ENCODE measurements around the gene SGTA. TPM values are rescaled to one million over a fixed set of nuclear protein-coding genes. Genes with fewer than 3 reads are reported as not detected.

Gene SGTA
- total and polyA plus RNA-seq, 5 donors from 2014 or later, result 28.2 to 35.7 (median 32.1) TPM

DNA sequence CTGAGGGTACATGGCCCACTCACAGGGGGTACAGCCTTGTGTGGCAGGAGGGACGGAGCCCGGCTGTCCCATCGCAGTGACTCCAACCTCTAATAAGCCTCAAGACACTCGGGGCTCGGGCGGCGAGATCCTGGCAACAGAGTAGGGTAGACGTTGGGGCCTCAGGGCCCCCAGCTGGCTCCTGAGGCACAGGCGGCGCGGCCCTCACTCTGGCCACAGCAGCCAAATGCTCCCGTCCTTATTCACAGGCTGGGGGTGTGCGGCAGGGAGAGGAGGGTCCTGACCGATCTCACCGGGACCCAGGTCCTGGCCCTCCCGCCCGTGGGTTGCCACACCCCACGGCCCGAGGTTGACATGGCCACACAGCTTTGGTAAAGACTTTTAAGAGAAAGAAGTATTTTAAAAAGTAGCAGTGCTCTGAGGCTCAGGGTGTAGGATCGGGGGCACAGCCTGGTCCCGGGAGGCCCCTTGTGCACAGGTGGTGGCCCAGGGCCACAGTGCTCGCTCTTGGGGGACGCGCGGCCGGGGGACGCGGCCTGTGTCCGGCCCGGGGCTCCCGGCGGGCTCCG is 50.8 kb downstream of the SGTA start:
- DNase-seq, result no peak
- Histone ChIP-seq H3K4me1 (ENCODE audit: control insufficient read depth, insufficient read depth, low read length, poor library complexity, severe bottlenecking) (no peaks in the 10 kb centered on the region), H3K27ac (ENCODE audit: insufficient read depth, low read length, poor library complexity, severe bottlenecking) (no peak overlapping the region), H3K9me3 (ENCODE audit: control insufficient read depth in 2 of 2, low read length in 2 of 2) (no peaks in the 10 kb centered on the region), H3K4me3 (ENCODE audit: low read depth, low read length) (no peak overlapping the region), H3K27me3 (ENCODE audit: control insufficient read depth, insufficient read depth, low read length) (no peaks in the 10 kb centered on the region), H3K36me3 (ENCODE audit: control insufficient read depth, insufficient read depth, low read length) (peaks cover 18% of the 10 kb centered on the region)
- peaks cover 34% of the 10 kb centered on the region for H3K36me3 Mint-ChIP-seq
- peaks cover 0 to 11% (median 4%) of the 10 kb centered on the region in 4 donors for H3K4me1 Mint-ChIP-seq
- no peak for ATAC-seq (ENCODE audit: low read depth in 2 of 2)
- no peaks in the 10 kb centered on the region for H3K27me3 Mint-ChIP-seq
- H3K4me3 Mint-ChIP-seq, result no peak overlapping the region
- no peaks in the 10 kb centered on the region for H3K9me3 Mint-ChIP-seq
- no peak overlapping the region for H3K27ac Mint-ChIP-seq

DNA sequence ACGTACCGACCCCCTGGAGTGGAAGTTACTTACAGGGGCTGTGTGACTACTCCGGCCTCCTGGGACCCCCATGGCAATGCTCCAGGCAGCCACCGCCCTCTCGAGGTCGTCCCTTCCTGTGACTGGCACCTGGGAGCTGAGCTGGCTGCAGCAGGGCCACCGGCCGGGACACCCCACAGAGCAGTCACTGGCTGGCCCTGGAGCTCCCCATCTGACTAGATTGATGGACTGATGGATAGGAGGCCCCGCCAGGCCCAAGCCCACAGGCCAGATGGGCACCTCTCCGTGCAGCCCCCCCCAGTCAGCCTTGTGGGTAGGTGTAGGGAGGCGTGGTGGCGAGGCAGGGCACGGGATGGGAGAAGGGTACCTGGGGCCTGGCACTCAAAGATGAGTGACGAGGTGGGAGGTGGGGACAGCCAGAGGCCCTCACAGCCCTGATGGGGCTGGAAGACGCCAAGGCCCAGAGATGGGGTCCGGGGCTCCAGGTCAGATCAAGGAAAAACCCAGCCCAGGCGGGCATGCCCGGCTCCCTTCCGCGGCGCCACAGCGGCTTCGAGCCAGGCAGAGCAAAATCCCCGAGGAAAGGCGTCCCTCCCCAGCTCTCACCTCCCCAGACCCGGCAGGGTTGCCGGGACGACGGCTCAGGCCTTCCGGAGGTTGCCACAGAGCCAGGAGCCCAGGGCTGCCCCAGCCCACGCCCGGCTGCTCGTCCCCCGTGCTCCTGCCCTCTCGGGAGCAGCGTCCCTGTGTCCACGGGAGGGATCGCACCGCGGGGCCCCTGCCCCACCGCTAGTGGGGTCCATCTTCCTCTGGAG is 51.7 kb downstream of the SGTA start:
- H3K36me3 ChIP-seq (ENCODE audit: control insufficient read depth, insufficient read depth, low read length), result peaks cover 13% of the 10 kb centered on the region
- H3K27me3 ChIP-seq (ENCODE audit: control insufficient read depth, insufficient read depth, low read length), result no peaks in the 10 kb centered on the region
- H3K27ac Mint-ChIP-seq, result no peak overlapping the region
- no peak overlapping the region for H3K4me3 Mint-ChIP-seq
- peaks cover 26% of the 10 kb centered on the region for H3K36me3 Mint-ChIP-seq
- DNase-seq (no peak), ATAC-seq (ENCODE audit: low read depth in 2 of 2) (no peak)
- peaks cover 0 to 7% (median 4%) of the 10 kb centered on the region in 4 donors for H3K4me1 Mint-ChIP-seq
- no peaks in the 10 kb centered on the region for H3K9me3 Mint-ChIP-seq
- no peak overlapping the region for H3K27ac ChIP-seq (ENCODE audit: insufficient read depth, low read length, poor library complexity, severe bottlenecking)
- H3K9me3 ChIP-seq (ENCODE audit: control insufficient read depth in 2 of 2, low read length in 2 of 2), result no peaks in the 10 kb centered on the region
- no peaks in the 10 kb centered on the region for H3K4me1 ChIP-seq (ENCODE audit: control insufficient read depth, insufficient read depth, low read length, poor library complexity, severe bottlenecking)
- H3K4me3 ChIP-seq (ENCODE audit: low read depth, low read length), result no peak overlapping the region
- peaks cover under 1% of the 10 kb centered on the region for H3K27me3 Mint-ChIP-seq

DNA sequence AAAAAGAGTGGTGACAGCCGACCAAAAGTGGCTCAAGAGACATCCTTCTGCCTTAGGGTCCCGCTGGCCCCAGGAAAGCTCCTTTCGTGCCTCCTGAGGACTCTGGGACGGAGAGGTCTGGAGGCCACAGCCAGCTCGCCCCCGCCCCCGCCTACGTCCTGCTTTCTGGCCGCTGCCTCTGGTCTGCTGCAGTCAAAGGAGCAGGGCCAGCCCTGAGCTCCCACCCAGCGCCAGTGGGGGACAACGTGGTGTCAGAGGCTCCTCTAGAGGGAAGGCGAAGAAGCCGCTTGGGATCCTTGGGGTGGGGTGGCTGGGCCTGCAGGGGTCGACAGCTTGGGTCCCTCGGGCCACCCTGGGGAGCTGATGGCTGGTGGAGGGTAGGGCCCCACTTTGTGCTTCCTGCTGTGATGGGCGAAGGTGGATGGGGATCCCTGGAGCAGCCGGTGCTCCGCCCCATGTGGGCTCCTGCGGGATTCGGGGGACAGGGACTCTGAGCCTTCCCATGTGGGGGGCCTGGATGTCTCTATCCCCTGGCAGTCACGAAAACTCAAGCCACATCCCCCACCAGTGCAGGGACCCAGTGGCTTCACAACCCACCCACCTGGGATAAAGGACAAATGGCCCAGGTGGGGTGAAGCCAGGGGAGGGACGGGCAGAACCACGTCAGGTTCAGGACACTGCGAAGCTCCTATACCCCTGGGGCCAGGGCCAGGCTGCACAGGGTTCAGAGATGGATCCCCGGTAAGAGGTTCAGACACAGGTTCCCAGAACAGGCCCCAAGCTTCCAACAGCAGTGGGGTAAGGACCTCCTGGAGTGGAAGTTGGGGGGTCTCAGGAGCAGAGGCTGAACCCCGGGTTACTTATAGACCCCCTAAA is 52.9 kb downstream of the SGTA start:
- no peak for DNase-seq
- no peak overlapping the region for H3K27ac Mint-ChIP-seq
- H3K9me3 Mint-ChIP-seq, result no peaks in the 10 kb centered on the region
- no peaks in the 10 kb centered on the region for H3K27me3 ChIP-seq (ENCODE audit: control insufficient read depth, insufficient read depth, low read length)
- H3K4me1 ChIP-seq (ENCODE audit: control insufficient read depth, insufficient read depth, low read length, poor library complexity, severe bottlenecking), result no peaks in the 10 kb centered on the region
- ATAC-seq (ENCODE audit: low read depth in 2 of 2), result no peak
- H3K36me3 Mint-ChIP-seq, result peaks cover 15% of the 10 kb centered on the region
- H3K4me1 Mint-ChIP-seq, result peaks cover 0 to 4% (median 4%) of the 10 kb centered on the region in 4 donors
- H3K4me3 Mint-ChIP-seq, result no peak overlapping the region
- H3K27me3 Mint-ChIP-seq, result peaks cover 12% of the 10 kb centered on the region
- H3K36me3 ChIP-seq (ENCODE audit: control insufficient read depth, insufficient read depth, low read length), result peaks cover 7% of the 10 kb centered on the region
- H3K4me3 ChIP-seq (ENCODE audit: low read depth, low read length), result no peak overlapping the region
- H3K9me3 ChIP-seq (ENCODE audit: control insufficient read depth in 2 of 2, low read length in 2 of 2), result no peaks in the 10 kb centered on the region
- no peak overlapping the region for H3K27ac ChIP-seq (ENCODE audit: insufficient read depth, low read length, poor library complexity, severe bottlenecking)

DNA sequence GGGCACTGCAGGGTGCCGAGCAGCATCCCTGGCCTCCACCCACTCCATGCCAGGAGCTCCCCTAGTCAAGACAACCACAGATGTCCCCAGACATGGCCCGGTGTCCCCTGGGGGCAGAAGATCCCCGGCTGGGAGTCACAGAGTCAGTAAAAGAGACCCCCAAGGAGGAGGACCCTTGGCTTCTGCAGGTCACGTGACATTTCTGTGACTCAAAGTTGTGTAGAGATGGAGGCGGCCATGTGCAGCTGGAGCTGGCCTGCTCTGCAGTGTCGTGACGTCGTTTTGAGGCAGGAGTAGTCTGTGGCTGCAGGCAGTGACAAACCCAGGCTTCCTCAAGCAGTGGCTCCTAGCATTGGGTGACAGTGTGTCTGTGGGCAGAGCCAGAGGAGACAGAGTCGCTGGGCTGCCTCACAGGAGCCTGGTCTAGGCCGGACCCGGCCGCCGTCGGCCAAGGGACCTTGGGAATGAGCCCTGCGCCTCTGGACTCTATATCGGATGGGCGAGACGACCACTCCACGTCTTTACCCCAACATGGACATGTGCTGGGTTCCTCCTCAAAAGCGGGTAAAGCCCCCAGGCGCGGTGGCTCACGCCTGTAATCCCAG is 54.2 kb downstream of the SGTA start:
- no peak overlapping the region for H3K4me3 Mint-ChIP-seq
- Histone ChIP-seq H3K9me3 (ENCODE audit: control insufficient read depth in 2 of 2, low read length in 2 of 2) (no peaks in the 10 kb centered on the region), H3K27me3 (ENCODE audit: control insufficient read depth, insufficient read depth, low read length) (no peaks in the 10 kb centered on the region), H3K36me3 (ENCODE audit: control insufficient read depth, insufficient read depth, low read length) (peaks cover 1% of the 10 kb centered on the region), H3K4me3 (ENCODE audit: low read depth, low read length) (no peak overlapping the region), H3K4me1 (ENCODE audit: control insufficient read depth, insufficient read depth, low read length, poor library complexity, severe bottlenecking) (no peaks in the 10 kb centered on the region), H3K27ac (ENCODE audit: insufficient read depth, low read length, poor library complexity, severe bottlenecking) (no peak overlapping the region)
- peak in 1 of 2 donors; percentile 25 for ATAC-seq (ENCODE audit: low read depth in 2 of 2)
- peaks cover 5% of the 10 kb centered on the region for H3K36me3 Mint-ChIP-seq
- H3K27ac Mint-ChIP-seq, result no peak overlapping the region
- H3K9me3 Mint-ChIP-seq, result no peaks in the 10 kb centered on the region
- peaks cover 0 to 3% (median under 1%) of the 10 kb centered on the region in 4 donors for H3K4me1 Mint-ChIP-seq
- no peak for DNase-seq
- H3K27me3 Mint-ChIP-seq, result peaks cover 19% of the 10 kb centered on the region

DNA sequence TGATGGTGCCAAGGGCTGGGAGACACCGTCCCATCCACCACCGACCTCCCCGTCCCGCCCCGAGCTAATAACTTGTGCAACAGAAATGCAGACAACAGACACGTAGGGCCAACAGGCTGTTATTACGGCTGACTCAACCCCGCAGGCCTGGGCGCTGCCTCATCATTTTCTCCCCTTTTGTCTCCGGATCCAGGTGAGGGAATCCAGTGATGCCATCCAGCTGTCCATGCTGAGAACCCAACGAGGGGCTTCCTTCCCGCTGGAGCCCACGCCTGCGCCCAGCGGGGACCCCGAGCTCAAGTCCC is 55.5 kb downstream of the SGTA start:
- Mint-ChIP-seq H3K27me3 (peaks cover 22% of the 10 kb centered on the region), H3K9me3 (no peaks in the 10 kb centered on the region), H3K36me3 (no peaks in the 10 kb centered on the region), H3K4me1 (peaks cover 0 to 2% (median 0%) of the 10 kb centered on the region in 4 donors), H3K4me3 (no peak overlapping the region), H3K27ac (no peak overlapping the region)
- H3K4me1 ChIP-seq (ENCODE audit: control insufficient read depth, insufficient read depth, low read length, poor library complexity, severe bottlenecking), result no peaks in the 10 kb centered on the region
- no peak overlapping the region for H3K27ac ChIP-seq (ENCODE audit: insufficient read depth, low read length, poor library complexity, severe bottlenecking)
- H3K4me3 ChIP-seq (ENCODE audit: low read depth, low read length), result no peak overlapping the region
- DNase-seq (no peak), ATAC-seq (ENCODE audit: low read depth in 2 of 2) (no peak)
- no peaks in the 10 kb centered on the region for H3K9me3 ChIP-seq (ENCODE audit: control insufficient read depth in 2 of 2, low read length in 2 of 2)
- no peaks in the 10 kb centered on the region for H3K27me3 ChIP-seq (ENCODE audit: control insufficient read depth, insufficient read depth, low read length)
- no peaks in the 10 kb centered on the region for H3K36me3 ChIP-seq (ENCODE audit: control insufficient read depth, insufficient read depth, low read length)

DNA sequence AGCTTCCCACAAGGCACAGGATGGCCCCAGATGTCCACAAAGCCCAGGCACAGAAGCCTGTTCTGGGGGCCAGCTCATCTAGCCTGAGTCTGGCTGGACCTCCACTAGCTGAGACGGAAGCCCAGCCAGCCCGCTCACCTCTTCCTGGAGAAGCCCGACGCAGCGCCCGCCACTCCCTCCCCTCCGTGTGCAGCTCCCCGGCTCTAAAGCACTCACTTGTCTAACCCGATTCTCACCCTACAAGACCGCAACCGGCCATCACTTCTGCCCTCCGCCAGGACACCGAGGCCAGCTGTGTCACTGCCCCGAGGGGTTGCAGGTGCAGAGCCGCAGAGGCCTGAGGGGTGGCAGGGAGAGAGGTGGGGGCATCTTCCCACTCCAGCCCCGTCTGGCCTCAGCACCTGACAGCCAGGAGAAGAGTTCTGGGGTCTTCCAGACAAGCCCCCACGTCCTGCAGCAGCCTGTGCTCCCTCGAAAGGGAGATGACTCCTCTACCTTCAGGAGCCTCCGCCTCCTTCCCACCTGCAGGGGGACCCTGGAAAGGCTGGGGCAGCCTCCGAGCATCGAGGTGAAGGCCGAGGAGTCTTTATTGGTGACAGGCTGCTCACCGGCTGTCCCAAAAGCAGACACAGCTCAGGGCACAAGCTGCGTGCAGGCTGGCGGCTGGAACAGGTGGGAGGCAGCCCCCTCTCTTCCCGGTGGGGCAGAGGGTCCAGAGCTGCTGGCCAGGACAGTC is 56.0 kb downstream of the SGTA start:
- Histone ChIP-seq H3K36me3 (ENCODE audit: control insufficient read depth, insufficient read depth, low read length) (no peaks in the 10 kb centered on the region), H3K4me3 (ENCODE audit: low read depth, low read length) (no peak overlapping the region), H3K4me1 (ENCODE audit: control insufficient read depth, insufficient read depth, low read length, poor library complexity, severe bottlenecking) (no peaks in the 10 kb centered on the region), H3K9me3 (ENCODE audit: control insufficient read depth in 2 of 2, low read length in 2 of 2) (no peaks in the 10 kb centered on the region), H3K27ac (ENCODE audit: insufficient read depth, low read length, poor library complexity, severe bottlenecking) (no peak overlapping the region), H3K27me3 (ENCODE audit: control insufficient read depth, insufficient read depth, low read length) (no peaks in the 10 kb centered on the region)
- H3K27me3 Mint-ChIP-seq, result peaks cover 26% of the 10 kb centered on the region
- no peak for ATAC-seq (ENCODE audit: low read depth in 2 of 2)
- no peak for DNase-seq
- peaks cover 0 to 2% (median 0%) of the 10 kb centered on the region in 4 donors for H3K4me1 Mint-ChIP-seq
- H3K27ac Mint-ChIP-seq, result no peak overlapping the region
- H3K9me3 Mint-ChIP-seq, result no peaks in the 10 kb centered on the region
- no peaks in the 10 kb centered on the region for H3K36me3 Mint-ChIP-seq
- H3K4me3 Mint-ChIP-seq, result no peak overlapping the region

DNA sequence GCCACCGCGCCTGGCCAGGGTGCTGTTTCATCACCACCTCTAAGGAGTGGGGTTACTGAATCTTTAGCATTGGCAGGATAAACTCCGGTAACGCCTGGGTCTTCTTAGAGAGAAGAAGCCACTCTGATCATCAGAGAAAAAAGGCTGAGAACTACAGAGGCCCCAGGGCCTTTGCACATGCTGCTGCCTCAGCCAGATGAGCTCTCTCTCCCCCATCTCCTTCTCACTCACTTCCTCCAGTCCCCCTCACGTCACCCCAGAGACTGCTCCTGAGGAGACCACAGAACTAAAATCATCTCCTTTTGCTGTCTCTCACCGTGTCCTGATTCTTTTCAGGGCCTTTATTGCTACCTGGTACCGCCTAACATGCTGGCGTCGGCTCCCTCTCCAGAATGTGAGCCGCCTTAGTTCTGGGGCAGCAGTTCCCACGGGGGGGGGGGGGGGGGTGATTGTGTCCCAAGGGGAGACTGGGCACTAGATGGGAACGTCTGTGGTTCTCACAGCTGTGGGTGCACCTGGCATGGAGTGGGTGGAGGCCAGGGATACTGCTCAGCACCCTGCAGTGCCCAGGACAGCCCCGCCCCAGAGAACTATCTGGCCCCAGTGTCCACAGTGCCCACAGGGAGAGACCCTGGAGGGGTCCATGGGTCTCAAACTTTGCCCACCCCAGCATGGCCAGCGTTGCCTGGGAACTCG is 56.8 kb downstream of the SGTA start:
- no peak overlapping the region for H3K27ac Mint-ChIP-seq
- H3K4me3 Mint-ChIP-seq, result no peak overlapping the region

More for the DNA sequence above, 56.8 kb downstream of the SGTA start:
- Mint-ChIP-seq H3K4me1 (peaks cover 0 to 5% (median 0%) of the 10 kb centered on the region in 4 donors), H3K9me3 (no peaks in the 10 kb centered on the region), H3K36me3 (no peaks in the 10 kb centered on the region), H3K27me3 (peaks cover 33% of the 10 kb centered on the region)
- DNase-seq, result no peak
- no peaks in the 10 kb centered on the region for H3K36me3 ChIP-seq (ENCODE audit: control insufficient read depth, insufficient read depth, low read length)
- H3K9me3 ChIP-seq (ENCODE audit: control insufficient read depth in 2 of 2, low read length in 2 of 2), result no peaks in the 10 kb centered on the region
- no peaks in the 10 kb centered on the region for H3K27me3 ChIP-seq (ENCODE audit: control insufficient read depth, insufficient read depth, low read length)
- no peak for ATAC-seq (ENCODE audit: low read depth in 2 of 2)
- no peak overlapping the region for H3K27ac ChIP-seq (ENCODE audit: insufficient read depth, low read length, poor library complexity, severe bottlenecking)
- H3K4me3 ChIP-seq (ENCODE audit: low read depth, low read length), result no peak overlapping the region
- no peaks in the 10 kb centered on the region for H3K4me1 ChIP-seq (ENCODE audit: control insufficient read depth, insufficient read depth, low read length, poor library complexity, severe bottlenecking)
